ENCODE measurements around the gene IRAK3.
"Not testable (repeated sequence)": the region's sequence is repeated elsewhere in the genome, so short reads cannot be mapped to it uniquely, and the experiment has no call there.

The IRAK3 gene

DNA sequence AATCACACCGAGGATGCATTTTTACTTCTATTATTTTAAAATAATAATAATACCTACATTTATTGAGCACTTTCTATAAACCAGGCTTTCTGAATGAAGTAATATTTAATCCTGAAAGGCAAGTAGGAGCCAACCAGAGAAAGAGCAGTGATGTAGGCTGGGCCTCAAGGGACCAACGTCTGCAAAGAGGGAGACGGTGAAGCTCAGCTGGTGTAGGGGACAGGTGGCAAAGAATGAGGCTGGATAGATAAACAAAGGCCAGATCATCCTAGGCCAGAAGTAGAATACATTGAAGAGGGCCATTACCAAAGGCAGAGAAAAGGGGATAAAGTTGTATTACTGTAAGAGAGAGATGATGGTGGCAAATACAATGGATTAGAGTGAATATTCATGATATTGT is 18.4 kb upstream of the IRAK3 start:
- no peak for DNase-seq

DNA sequence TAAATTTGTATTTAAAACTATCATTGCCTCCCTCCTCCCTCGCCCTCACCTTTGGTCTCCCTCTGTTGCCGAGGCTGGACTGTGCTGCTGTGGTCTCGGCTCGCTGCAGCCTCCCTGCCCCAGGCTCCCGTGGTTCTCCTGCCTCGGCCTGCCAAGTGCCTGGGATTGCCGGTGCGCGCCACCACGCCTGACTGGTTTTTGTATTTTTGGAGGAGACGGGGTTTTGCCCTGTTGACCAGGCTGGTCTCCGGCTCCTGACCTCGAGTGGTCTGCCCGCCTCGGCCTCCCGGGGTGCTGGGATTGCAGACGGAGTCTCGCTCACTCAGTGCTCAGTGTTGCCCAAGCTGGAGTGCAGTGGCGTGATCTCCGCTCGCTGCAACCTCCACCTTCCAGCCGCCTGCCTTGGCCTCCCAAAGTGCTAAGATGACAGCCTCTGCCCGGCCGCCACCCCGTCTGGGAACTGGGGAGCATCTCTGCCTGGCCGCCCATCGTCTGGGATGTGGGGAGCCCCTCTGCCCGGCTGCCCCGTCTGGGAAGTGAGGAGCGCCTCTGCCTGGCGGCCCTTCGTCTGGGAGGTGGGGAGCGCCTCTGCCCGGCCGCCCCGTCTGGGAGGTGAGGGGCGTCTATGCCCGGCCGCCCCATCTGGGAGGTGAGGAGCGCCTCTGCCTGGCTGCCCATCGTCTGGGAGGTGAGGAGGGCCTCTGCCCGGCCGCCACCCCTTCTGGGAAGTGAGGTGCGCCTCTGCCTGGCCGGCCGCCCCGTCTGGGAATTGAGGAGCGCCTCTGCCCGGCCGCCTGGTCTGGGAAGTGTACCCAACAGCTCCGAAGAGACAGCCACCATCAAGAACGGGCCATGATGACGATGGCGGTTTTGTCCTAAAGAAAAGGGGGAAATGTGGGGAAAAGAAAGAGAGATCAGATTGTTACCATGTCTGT is 14.4 kb upstream of the IRAK3 start:
- not testable (repeated sequence) for DNase-seq

DNA sequence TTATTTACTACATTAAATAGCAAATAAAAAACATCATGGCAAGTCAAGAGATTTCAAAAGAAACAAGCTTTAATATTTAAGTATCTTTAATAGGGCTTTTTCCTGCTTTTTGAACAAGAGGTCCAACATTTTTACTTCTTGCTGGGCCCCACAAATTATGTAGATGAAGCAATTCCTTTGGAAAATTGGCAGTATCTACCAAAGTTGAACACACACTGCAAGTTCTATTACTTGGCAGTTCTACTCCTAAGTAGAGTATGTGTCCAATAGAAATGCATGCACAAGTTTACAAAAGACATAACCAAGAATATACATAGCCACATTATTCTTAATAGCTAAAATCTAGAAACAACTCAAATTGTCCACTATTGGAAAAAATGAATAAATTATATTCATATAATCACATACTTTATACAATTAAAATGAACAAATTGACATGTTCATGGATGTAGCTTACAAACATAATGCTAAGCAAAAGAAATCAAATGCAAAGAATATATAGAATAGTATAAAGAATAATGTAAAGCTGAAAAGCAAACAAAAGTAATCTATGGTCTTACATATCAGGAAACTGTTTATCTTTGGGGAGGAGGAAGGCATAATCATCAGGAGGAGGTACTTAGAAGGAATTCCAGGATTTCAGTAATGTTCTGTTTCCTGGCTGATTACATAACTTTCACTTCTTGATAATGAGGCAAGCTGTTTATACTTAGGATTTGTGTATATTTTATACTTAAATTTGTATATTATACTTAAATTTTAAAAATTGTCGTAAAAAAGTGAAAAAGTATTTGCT is 12.7 kb upstream of the IRAK3 start:
- DNase-seq: peak; percentile 56 to 83 (median 78)

DNA sequence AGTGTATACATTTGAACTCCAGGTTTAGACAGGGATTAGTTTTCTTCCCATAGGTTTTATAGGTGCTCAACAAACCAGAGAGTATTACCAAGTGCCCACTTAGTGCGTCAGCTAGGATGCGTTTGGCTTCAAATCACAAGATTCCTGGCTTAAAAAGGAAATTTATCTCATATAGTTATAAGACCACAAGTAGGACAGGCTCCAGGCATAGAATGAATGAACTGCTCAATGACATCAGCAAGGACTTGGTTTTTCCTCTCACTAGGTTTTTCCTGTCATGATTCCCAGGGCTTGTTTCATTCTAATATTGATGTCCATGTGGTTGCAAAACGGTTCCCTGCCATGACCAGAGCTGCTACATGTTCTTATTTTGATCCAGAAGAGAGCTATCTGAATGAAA is 6.1 kb upstream of the IRAK3 start:
- DNase-seq: no peak

DNA sequence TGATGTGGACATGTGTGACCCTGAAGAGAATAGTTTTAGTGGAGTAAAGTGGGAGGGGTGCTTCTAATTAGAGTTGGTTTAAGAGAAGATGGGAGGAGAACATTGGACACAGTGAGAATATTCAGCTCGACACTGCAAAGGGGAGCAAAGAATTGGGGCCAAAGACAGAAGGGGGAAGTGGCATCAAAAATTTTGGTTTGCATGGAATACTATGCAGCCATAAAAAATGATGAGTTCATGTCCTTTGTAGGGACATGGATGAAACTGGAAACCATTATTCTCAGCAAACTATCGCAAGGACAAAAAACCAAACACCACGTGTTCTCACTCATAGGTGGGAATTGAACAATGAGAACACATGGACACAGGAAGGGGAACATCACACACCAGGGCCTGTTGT is 4.2 kb upstream of the IRAK3 start:
- DNase-seq: not testable (repeated sequence)

DNA sequence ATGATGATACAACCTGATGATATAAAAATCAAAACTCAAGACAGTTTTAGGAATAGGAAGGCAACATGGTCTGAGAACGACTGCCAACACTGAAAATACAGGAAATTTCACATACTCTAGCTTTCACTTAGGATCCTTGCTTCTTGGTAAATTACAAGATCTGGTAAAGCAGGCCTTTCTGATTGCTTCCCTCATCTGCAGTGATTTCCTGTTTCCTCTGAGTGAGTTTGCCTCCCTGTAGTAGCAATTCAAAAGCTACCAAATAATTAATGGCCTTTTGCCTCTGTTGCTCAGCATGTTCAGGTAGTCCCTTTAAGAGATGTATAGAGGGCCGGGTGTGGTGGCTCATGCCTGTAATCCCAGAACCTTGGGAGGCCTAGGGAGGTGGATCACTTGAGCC is 2.0 kb upstream of the IRAK3 start:
- peak in 2 of 3 donors; percentile 44 for DNase-seq

DNA sequence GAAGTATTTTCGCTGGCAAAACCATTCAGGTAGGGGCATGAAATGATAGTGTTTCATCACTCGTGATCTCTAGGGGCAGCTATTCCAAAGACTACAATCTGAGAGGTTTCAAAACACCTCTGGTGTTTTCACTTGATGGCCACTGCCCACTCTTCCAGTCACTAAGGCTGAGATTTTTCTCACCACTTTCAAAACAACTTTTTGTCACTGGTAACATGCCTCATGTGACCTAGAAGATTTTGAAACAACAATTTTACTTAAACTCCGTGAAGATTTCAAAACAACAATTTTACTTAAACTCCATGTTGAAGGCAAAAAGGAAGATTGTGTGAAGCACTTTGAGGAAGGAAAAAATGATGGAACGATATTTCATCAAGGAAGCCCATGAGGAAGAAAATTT is 1.2 kb upstream of the IRAK3 start:
- peak; percentile 68 to 86 (median 85) for DNase-seq

DNA sequence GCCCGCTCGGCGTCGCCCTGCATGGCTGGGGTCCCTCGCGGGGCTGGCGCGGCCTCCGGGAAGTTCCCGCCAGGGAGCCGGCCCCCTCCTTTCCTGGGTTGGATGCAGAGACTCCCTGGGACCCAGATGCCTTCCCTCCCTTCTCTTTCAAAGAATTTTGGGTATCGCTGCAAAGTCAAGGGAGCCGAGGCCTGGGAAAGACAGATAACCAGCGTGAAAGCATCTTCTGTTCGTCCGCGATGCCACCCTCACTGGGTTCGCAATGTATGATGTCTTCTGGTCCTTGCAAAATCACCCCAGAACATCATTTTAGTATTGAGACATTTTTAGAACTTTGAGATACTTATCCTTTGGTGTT is 451 bp downstream of the IRAK3 start:
- DNase-seq: peak in 1 of 3 donors; percentile 25

DNA sequence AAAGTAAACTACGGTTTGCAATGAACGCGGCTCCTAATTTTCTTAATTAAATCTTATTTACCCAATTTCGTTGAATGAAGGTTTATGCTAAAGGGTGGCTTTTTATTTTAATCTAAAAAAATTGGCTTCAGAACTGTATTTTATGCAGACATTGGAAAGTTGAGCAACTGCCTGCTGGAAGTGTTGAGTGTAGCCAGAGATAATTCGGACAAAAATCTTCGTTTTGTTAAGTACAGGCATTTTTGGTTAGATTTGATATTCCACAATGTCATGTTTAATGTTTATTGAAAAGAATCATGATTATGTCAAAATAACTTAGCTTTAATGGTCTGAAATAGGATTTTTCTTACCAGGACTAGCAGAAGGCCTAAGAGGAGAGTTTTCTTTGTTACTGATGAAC is 875 bp downstream of the IRAK3 start:
- DNase-seq: no peak

DNA sequence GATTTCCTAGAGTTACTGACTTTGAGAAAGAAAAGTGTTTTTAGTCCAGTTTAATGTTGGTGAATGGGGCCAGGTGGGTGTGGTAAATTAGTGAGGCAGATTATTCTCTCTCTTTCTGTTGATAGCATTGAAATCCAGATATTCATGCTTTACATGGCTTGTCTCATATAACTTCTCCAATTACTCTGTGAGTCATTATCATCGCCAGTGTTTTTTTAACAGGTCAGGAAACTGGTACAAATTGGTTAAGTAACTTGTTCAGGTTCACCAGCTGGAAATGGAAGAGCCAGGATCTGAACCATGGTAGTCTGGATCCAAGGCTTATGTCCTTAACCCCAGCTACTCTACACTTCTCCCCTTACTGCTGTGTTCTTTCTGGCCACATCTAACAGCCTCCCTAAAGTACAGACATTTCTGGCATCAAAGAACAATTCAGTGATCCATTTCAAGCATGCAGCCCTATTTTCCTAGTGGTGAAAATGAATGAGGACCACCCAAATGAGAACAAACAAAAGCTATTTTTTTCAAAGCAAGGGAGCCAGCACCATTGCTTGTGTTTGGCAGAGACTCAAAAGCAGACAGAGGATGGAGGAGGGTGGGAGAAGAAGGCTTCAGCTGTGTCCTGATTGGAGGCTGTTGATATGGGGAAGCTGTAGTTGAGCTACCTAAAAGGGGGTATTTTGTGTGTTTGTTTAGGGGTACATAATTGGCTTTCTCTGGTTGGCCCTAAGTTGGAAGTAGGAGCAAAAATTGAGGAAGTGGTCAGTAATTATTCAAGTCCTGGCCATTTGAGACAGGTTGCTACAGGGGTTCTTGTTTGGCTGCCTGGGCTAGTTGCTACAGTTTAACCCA is 1.7 kb downstream of the IRAK3 start:
- DNase-seq: peak in 2 of 3 donors; percentile 72

DNA sequence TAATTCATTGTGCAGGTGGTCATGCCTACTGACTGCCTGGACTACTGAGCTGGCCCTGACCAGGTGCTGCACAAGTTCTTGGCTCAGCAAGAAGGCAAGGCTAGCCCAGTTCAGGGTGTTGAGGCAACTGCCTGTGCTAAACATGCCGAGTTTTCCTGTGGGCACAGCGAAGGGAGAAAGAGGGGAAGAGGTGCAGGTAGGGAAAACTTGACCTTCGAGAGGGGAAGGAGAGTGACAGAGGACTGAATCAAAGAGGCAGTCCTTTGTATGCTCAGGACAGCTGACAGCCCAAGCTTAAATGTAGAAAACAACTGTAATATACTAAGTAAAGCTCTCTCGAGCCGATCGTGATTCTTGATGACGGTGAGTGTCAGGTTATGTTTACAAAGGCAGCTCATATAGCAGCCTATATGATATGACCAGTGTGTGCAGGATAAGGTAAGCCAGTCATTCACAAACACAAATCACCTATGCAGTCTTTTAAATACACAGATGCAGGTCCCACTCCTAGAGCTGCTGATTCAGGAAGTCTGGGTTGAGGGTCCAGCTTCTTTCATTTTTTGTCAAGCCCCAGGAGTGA is 2.6 kb downstream of the IRAK3 start:
- no peak for DNase-seq

DNA sequence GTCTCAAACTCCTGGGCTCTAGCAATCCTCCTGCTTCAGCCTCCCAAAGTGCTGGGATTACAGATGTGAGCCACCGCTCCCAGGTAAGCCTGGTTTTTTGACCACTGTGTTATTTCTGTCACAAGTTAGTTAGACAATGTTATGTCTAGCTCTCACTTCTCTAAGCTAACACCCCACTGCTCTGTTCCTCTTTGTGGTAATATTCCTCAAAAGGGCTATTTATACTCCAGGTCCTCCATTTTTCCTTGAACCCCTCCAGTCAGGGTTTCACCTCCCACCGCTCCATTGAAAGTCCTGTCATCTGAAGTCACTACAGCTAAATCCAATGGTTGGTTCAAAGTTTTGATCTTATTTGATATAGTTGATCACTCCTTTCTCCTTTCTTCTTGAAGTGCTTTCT is 5.1 kb downstream of the IRAK3 start:
- no peak for DNase-seq

DNA sequence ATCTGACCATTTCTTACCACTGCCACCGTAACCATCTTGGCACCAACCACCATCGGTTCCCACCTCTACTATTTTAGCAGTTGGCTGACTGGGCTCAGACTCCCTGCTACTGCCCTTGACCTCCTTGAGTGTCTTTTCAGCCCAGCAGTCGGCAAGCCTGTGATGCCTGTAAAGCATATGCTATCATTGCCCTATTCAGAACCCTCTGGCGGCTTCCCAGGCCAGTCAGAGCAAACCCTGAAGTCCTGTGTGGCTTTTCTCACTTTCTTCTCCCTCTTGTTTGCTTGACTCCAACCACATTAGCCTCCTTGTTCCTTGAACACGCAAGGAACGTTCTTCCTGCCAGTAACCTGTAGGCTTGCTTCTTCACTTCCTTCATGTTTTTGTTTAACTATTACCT is 6.2 kb downstream of the IRAK3 start:
- DNase-seq: no peak

DNA sequence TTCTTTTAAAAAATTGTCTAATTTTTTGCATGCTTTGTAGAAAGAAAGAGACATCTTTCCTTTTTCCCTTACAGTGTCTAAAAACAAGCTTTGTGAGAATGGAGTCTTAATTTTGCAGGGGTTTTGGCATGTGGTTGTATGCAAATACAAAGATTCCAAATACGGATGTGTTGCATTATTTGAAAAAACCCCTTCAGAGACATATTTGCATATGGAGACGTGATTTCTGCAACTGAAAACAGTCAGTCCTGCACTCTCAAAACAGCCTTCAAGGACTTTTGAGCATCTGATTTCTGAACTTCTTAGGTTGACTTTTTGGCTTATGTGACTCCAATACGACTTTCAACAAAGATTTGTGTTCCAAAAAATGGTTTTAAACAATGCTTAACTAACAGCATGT is 7.8 kb downstream of the IRAK3 start:
- DNase-seq: peak; percentile 70 to 92 (median 91)

DNA sequence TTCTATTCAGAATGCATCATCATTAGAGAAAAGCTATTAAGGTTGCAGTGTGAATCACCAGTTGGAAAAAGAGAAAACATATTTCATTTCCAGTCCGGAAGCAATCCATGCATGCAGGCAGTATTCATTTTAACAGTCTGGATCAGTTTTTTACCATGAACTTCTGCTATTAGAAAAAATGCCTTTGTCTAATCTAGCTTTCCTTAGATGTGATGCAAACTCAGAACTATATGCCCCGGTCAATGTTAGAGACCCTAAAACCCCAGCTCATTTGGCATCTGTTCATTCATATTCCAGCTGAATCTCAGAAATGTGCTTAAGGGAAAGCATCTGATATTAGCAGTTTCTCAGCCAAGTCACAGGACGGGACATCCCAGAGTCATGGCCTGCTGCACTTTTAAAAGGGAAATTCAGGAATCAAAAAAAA is 8.5 kb downstream of the IRAK3 start:
- no peak for DNase-seq

DNA sequence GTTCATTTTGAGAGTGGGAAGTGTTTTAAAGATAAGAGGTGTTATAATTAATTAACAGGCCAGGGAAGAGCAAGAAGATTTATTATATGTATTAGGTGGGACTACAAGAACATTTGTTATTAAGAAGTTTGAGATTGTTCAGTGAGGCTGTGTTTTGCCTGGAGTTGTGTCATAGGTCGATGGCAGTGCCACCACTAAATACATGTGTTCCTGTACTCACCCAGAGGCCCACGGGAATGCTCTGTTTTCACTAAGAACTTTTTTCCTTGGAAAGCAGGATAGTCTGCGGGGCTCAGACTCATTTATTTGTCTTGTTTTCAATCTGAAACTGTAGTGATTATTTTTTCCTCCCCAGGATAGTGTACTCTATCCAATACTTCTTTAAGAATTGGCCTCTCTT is 10.1 kb downstream of the IRAK3 start:
- no peak for DNase-seq

DNA sequence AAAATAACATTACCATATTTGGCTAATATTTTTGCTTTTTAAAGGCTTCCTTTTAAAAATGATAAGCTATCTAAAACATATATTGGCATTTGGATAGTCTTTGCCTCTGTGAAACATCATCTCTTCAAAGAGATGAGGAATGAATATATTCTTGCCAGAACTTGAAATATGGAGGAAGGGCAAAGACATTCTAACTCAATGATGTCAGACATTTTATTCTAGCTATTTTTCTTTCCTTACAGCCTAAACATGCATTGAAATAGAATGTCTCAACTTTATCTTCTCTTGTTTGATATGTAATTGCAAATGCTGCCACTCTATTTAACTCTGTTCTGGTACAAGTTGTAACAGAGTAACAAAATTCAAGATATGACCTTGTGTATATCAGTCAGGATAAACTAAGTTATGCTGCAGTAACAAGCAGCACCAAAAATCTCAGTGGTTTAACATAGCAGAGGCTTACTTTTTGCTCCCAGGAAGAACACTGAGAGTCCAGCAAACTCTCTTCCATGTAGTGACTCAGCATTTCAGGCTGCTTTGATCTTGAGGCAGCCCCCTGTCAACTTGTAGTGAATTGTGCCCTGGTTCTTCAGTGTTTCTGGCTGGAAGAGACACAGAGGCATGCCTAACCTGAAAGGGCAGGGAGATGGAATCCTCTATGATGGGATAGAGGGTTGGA is 11.0 kb downstream of the IRAK3 start:
- no peak for DNase-seq

DNA sequence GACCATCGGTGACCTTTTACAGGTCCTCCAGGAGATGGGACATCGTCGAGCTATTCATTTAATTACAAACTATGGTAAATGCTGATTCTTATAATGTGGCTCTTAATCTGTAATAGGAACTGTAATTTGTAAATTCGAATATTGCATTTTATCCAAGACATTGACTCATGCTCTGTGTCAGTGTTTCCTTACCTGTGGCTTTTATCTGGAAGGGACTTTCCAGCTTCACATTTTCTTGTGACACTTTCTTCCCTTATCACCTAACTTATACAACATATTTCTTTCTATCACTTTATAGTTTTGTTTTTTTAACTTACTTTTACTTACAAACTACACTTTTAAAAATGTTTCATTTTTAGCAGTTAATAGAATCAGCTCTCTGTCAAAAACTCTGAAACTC is 14.8 kb downstream of the IRAK3 start:
- DNase-seq: no peak

DNA sequence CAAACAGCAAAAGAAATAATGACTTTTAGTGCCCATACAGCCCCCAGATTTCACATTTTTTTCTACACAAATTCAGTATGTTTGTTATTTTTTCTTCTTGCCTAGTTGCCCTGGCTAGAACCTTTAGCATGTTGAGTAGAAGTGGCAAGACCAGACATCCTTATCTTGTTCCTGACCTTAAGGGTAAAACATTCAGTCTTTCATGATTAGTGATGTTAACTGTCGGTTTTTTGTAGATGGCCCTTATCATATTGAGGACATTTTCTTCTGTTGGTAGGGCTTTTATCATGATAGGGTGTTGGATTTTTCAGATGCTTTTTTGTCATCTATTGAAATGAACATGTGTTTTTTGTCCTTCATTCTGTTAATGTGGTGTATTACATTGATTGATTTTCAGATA is 17.1 kb downstream of the IRAK3 start:
- DNase-seq: no peak

DNA sequence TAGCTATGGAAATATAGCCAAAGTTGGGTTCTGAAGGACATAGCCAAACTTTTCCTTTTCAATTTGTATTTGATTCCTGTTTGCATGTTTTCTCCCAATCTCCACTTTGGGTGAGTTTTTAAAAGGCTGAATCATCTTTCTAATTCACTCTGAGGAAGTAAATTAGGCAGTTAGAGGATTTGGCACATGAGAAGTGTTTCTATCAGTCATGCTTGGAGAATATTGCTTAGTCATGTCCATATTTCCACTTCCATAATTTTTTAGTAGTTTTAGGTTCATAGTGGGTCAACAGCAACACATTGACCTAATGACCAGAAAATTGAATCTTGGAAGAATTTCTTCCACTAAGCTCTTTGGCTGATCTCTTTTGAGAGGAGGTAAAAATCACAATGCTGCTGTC is 21.8 kb downstream of the IRAK3 start:
- peak; percentile 37 to 84 (median 77) for DNase-seq

DNA sequence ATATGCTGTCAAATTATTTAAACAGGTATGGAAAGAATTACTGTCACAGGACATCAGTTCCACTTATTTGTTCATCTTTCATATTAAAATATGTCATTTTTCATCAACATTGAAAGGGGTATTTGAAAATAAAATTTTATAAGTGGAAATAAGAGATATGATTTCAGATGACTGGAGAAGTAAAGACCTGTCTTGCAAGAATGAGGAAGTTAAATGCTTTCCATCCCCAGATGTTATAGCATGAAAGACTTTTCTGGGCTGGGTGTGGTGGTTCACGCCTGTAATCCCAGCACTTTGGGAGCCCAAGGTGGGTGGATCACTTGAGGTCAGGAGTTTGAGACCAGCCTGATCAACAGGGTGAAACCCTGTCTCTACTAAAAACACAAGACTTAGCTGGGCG is 22.6 kb downstream of the IRAK3 start:
- DNase-seq: peak in 1 of 3 donors; percentile 11

DNA sequence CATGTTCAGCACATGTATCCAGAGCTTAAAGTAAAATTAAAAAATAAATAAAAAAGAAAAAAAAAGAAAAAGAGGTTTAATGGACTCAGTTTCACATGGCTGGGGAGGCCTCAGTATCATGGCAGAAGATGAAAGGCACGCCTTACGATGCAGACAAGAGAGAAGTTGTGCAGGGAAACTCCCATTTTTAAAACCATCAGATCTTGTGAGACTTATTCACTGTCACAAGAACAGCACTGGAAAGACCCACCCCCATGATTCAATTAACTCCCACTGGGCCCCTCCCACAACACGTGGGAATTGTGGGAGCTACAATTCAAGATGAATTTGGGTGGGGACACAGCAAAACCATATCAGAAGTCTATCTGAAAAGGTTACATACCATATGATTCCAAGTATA is 24.0 kb downstream of the IRAK3 start:
- DNase-seq: peak; percentile 59 to 68 (median 65)
